ENCODE data around the gene KLK1.

GRCh38 chr19:50836543-50837195 lies 13.1 kb upstream of the KLK1 start:
- TF ChIP-seq POLR2A (IDR thresholded peaks at IDR 0.05) (no peak), CTCF (IDR thresholded peaks at IDR 0.05 in 4 of 5, conservative IDR thresholded peaks at IDR 0.05 in 1 of 5) (no peak)
